ENCODE data around the gene AKAP13. TPM values are rescaled to one million over a fixed set of nuclear protein-coding genes. Genes with fewer than 3 reads are reported as not detected.

Gene AKAP13
- total and polyA plus RNA-seq, 2 of the 13 experiments (the other 11 are each of a cell fraction or from before 2014, with no cell fraction given) = 6.7 to 27.1 TPM

GRCh38 chr15:85397151-85397550 is 16.7 kb downstream of the AKAP13 start:
- DNase-seq (ENCODE audit: low spot score) (no peak), ATAC-seq (no peak), FAIRE-seq (no peak)
- whole genome bisulfite sequencing (ENCODE audit: low lambda C conversion rate) = 87% methylated on average over 3 of the region's 3 CpGs
- no peak overlapping the region for H3K9ac ChIP-seq (ENCODE audit: insufficient read depth, low read depth, low read length)
- in situ Hi-C loops (cut with HindIII; ENCODE audit: extremely low pct_ligation_motif_present, low pct_unique_long_range_greater_than_20kb) (no loop called here), intact Hi-C loops (cut with micrococcal nuclease; ENCODE audit: unreplicated experiment) (no loop called here)
- peaks cover 45% of the 10 kb centered on the region for H3K4me1 ChIP-seq (ENCODE audit: insufficient read depth, low read length)
- no peaks in the 10 kb centered on the region for H3K27me3 ChIP-seq (ENCODE audit: control insufficient read depth in 1 of 2, insufficient read depth in 2 of 2, low read length in 2 of 2)
- no peak overlapping the region for H2AFZ ChIP-seq (ENCODE audit: low read length)
- H3K9me3 ChIP-seq (ENCODE audit: low read length) = no peaks in the 10 kb centered on the region
- no TSS peak for BruUV-seq (replicated peaks)
- TF ChIP-seq FOXP1 (IDR thresholded peaks at IDR 0.05) (no peak), FOXP1 (CRISPR knock-in tag; IDR thresholded peaks at IDR 0.05) (no peak), ZBTB43 (CRISPR knock-in tag; conservative IDR thresholded peaks at IDR 0.05) (no peak), DNMT1 (CRISPR knock-in tag; IDR thresholded peaks at IDR 0.05) (no peak), CSRNP2 (CRISPR knock-in tag; conservative IDR thresholded peaks at IDR 0.05; ENCODE audit: low read depth) (no peak), ZNF850 (CRISPR knock-in tag; conservative IDR thresholded peaks at IDR 0.05) (no peak), HDAC6 (IDR thresholded peaks at IDR 0.05; ENCODE audit: low read depth, low read length) (no peak), ZNF441 (CRISPR knock-in tag; IDR thresholded peaks at IDR 0.05; ENCODE audit: borderline replicate concordance) (no peak), TEAD3 (CRISPR knock-in tag; optimal IDR thresholded peaks at IDR 0.05; ENCODE audit: borderline replicate concordance) (no peak), ZNF367 (CRISPR knock-in tag; IDR thresholded peaks at IDR 0.05; ENCODE audit: borderline replicate concordance) (no peak), NBN (conservative IDR thresholded peaks at IDR 0.05) (no peak), CHD2 (IDR thresholded peaks at IDR 0.05; ENCODE audit: low read depth, low read length) (no peak), HNF4A (CRISPR knock-in tag; IDR thresholded peaks at IDR 0.05) (no peak), PREB (CRISPR knock-in tag; IDR thresholded peaks at IDR 0.05) (no peak), SIN3B (IDR thresholded peaks at IDR 0.05; ENCODE audit: low read length) (no peak), HOXA5 (CRISPR knock-in tag; IDR thresholded peaks at IDR 0.05) (no peak), GFI1 (CRISPR knock-in tag; IDR thresholded peaks at IDR 0.05; ENCODE audit: borderline replicate concordance) (no peak), ZNF737 (CRISPR knock-in tag; IDR thresholded peaks at IDR 0.05; ENCODE audit: borderline replicate concordance) (no peak), BRCA1 (CRISPR knock-in tag; IDR thresholded peaks at IDR 0.05) (no peak), GZF1 (CRISPR knock-in tag; IDR thresholded peaks at IDR 0.05) (no peak)
- POLR2A ChIA-PET = no interaction called here
- H4K20me1 ChIP-seq (ENCODE audit: insufficient read depth, low read length) = peaks cover 6% of the 10 kb centered on the region; the same call in 1 of the 2 replicates
- H3K79me2 ChIP-seq (ENCODE audit: insufficient read depth, low read length) = peaks cover 75% of the 10 kb centered on the region
- CTCF ChIA-PET (ENCODE audit: low intra/inter-chr PET ratio, low total read pairs) = no interaction called here
- no peak overlapping the region for H3K27ac ChIP-seq (ENCODE audit: extremely low read length, insufficient read depth, low read length)
- no peak overlapping the region for H3K4me3 ChIP-seq (replicated peaks in 1 of 3; ENCODE audit: insufficient read depth in 1 of 3, low read depth in 2 of 3, low read length in 3 of 3)
- no peaks in the 10 kb centered on the region for H3K36me3 ChIP-seq (replicated peaks in 1 of 2; ENCODE audit: control insufficient read depth in 1 of 2, insufficient read depth in 2 of 2, low read length in 2 of 2)
- no peak overlapping the region for H3K4me2 ChIP-seq (ENCODE audit: low read depth, low read length)
